OCI-LY1 (cell line): Measurements from ENCODE around the gene MTERF4.

Experiments
- EZH2 ChIP-seq: fragments of 200-600 bp; sonication (generic), shearing (Covaris generic); IDR thresholded peaks from 2 replicates; pipeline ENCODE4 v1.8.0; 2017; ENCODE audit warnings: borderline replicate concordance, mixed run types, mild to moderate bottlenecking, antibody characterized with exemption, low read length, moderate library complexity, mixed read lengths
- TF ChIP-seq, protein P1 (sequence below): fragments of 200-600 bp; sonication (generic), shearing (Covaris generic); IDR thresholded peaks from 2 replicates; pipeline ENCODE4 v1.5.1; 2017; ENCODE audit warnings: mild to moderate bottlenecking, antibody characterized with exemption, low read length, moderate library complexity, mixed read lengths

DNA sequence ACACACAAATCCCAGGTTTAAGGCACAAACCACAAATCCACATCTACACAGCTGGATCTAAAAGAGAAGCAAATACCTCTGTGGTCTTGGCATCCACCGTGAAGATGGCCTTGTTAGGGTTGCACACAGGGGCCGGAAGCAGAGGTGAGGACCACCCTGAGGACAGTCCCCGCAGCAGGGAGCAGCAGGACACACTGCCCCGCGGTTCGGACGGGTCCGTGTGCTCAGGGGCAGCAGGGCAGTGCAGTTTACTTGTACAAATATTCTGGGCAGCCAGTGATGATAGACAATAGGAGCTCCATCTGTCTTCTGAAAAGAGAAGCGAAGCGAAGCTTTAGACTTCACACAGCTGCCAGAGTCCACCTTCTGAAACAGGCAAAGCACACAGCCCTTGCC is 38.4 kb upstream of the MTERF4 start:
- TF ChIP-seq, protein P1, sequence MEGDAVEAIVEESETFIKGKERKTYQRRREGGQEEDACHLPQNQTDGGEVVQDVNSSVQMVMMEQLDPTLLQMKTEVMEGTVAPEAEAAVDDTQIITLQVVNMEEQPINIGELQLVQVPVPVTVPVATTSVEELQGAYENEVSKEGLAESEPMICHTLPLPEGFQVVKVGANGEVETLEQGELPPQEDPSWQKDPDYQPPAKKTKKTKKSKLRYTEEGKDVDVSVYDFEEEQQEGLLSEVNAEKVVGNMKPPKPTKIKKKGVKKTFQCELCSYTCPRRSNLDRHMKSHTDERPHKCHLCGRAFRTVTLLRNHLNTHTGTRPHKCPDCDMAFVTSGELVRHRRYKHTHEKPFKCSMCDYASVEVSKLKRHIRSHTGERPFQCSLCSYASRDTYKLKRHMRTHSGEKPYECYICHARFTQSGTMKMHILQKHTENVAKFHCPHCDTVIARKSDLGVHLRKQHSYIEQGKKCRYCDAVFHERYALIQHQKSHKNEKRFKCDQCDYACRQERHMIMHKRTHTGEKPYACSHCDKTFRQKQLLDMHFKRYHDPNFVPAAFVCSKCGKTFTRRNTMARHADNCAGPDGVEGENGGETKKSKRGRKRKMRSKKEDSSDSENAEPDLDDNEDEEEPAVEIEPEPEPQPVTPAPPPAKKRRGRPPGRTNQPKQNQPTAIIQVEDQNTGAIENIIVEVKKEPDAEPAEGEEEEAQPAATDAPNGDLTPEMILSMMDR, result no peak
- TF ChIP-seq EZH2, result no peak
